AG08396 (cell line): ENCODE results near the gene UBE2D4.
"Not testable (repeated sequence)": the region's sequence is repeated elsewhere in the genome, so short reads cannot be mapped to it uniquely, and the experiment has no call there.

Experiments
- DNase-seq: peaks from one replicate; pipeline ENCODE4 v3.0.0; 2012; ENCODE audit warnings: low spot score, mixed read lengths

Gene UBE2D4

GRCh38 chr7:43968172-43969040 lies 42.2 kb downstream of the UBE2D4 start:
- not testable (repeated sequence) for DNase-seq

GRCh38 chr7:43969586-43969985 lies 43.4 kb downstream of the UBE2D4 start:
- DNase-seq: not testable (repeated sequence)

GRCh38 chr7:43970698-43971097 lies 44.5 kb downstream of the UBE2D4 start:
- DNase-seq: not testable (repeated sequence)

DNA sequence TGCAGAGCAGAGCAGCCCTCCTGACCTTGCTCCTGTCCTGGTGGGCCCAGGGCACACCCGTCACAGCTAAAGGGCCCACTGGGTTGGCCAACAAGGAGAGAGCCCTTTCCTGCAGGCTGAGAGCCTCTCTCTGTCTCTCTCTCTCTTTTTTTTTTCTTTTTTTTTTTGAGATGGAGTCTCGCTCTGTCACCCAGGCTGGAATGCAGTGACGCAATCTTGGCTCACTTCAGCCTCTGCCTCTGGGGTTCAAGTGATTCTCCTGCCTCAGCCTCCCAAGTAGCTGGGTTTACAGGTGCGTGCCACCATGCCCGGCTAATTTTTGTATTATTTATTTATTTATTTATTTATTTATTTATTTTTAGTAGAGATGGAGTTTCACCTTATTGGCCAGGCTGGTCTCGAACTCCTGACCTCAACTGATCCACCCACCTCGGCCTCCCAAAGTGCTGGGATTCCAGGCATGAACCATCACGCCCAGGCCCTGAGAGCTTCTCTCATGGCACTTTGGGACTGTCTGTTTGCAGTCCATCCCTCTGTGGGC lies 47.9 kb downstream of the UBE2D4 start:
- DNase-seq: not testable (repeated sequence)

- not testable (repeated sequence) for DNase-seq
Measured at GRCh38 chr7:43974725-43975482, 48.7 kb downstream of the UBE2D4 start.

DNA sequence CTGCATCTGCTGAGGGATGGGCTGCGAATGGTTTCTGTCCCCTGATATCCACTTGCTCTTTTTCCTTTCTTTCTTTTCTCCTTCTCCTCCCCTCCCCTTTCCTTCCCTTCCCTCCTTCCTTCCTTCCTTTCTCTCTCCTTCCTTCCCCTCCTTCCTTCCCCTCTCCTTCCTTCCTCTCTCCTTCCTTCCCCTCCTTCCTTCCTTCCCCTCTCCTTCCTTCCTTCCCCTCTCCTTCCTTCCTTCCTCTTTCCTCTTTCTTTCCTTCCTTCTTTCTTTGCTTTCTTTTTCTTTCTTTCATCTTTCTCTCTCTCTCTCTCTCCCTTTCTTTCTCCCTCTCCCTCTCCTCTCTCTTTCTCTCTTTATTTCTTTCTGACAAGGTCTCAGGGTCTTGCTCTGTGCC lies 51.3 kb downstream of the UBE2D4 start:
- DNase-seq: no peak

GRCh38 chr7:43978102-43978501 lies 51.9 kb downstream of the UBE2D4 start:
- not testable (repeated sequence) for DNase-seq

- not testable (repeated sequence) for DNase-seq
Measured at GRCh38 chr7:43982848-43983247, 56.6 kb downstream of the UBE2D4 start.

DNA sequence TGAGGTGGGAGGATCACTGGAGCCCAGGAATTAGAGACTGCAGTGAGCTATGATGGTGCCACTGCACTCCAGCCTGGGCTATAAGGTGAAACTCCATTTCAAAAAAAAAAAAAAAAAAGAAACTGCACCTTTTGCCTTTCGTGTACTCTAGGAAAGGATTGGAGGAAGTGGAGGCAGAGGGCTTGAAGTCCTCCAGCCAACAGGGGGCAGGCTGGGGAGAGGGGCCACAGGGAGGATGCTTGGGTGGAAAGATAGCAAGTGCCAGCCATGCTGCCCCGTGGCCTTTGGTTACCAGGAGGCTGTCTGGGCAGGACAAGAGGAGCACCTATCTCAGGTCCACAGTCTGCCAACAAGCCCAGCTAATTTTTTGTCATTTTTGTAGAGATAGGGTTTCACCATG lies 57.5 kb downstream of the UBE2D4 start:
- not testable (repeated sequence) for DNase-seq

GRCh38 chr7:43985904-43986864 lies 59.9 kb downstream of the UBE2D4 start:
- peak; percentile 69 for DNase-seq

DNA sequence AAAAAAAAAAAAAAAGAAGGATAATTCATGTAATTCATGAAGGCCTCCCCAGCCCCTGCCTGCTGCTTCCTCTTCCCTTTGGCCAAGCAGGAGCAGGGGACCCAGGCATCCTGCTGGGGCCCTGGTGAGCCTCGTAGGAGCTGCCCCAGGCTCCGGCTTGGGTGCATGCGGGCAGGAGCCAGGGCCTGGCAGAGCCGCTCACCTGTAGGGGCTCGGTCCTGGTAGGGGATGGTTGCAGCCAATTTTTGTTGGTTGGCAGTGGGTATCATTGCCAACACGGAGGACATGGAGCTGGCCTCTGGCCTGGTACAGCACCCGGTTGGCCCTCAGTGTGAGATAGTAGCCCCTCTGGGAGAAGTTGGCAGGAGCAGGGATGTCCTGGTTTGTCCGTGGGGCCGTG lies 61.2 kb downstream of the UBE2D4 start:
- not testable (repeated sequence) for DNase-seq

GRCh38 chr7:43990011-43990585 lies 63.9 kb downstream of the UBE2D4 start:
- not testable (repeated sequence) for DNase-seq

GRCh38 chr7:43990829-43991228 lies 64.6 kb downstream of the UBE2D4 start:
- DNase-seq: not testable (repeated sequence)

DNA sequence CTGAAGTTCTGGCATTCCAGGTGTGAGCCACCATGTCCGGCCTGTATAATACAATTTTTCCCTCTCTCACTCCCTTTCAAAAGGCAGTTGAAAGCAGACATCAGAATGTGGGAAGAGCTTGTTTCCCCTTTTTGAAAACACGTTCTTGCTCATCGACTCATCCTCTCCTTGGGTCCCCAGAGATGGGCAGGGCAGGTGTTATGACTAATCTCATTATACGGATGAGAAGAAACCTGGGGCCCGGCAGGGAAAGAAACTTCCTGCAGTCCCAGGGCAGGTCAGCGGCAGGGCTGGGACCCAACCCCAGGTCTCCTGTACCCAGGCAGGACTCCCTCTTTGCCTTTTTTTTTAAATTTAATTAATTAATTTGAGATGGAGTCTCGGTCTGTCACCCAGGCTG lies 66.7 kb downstream of the UBE2D4 start:
- not testable (repeated sequence) for DNase-seq

- DNase-seq: not testable (repeated sequence)
Measured at GRCh38 chr7:43994681-43995080, 68.4 kb downstream of the UBE2D4 start.

DNA sequence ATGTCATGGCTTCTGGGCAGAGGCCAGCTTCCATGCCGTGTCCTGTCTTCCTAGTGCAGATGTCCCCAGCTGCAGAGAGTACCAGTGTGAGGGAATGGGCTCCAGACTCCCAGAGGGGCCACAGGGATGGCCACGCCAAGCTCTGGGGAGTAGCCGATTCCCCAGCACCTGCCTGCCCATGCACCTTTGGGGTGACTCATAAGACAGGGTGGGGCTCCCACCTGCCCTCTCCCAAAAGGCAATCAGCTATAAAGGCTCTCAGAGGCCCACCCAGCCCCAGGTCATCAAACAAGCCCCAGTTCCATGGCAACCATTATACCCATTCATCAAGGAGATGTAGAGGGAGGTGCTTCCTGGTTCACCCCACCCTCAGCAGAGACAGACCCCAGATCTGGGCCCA lies 71.3 kb downstream of the UBE2D4 start, which contains the start of gene SPDYE1:
TSS of gene SPDYE1 (plus strand) at position 366 of the 400 bp plus-strand sequence. CDS start 2,053 bp downstream, outside the sequence.
- DNase-seq: not testable (repeated sequence)
